ENCODE results near the gene EXOC3L1.

EXOC3L1 gene

DNA sequence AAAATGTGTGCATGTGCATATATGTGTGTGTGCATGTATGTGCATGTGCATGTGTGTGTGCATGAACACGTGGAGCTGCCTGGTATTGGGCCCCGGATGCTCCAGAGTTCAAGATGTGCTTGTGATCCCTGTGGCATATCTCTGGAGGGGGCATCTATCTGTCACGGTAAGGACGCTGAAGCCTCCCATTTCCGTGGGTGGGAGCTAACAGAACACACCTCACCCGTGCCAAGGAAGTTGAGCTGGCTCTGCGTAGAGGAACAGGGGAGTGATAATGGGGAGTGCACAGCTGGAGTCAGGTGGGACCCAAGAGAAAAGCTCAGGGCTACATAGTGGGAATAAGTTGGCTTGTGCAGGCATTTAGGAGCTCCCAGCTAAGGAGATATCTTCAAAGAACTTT is 21.7 kb upstream of the EXOC3L1 start:
- H3K4me3 ChIP-seq (ENCODE audit: low read depth, low read length), result no peak overlapping the region
- no peak for DNase-seq (ENCODE audit: low read depth)
- no peak for TF ChIP-seq MYC (IDR thresholded peaks at IDR 0.05; ENCODE audit: low read depth, low read length)
- TF ChIP-seq, protein P1, sequence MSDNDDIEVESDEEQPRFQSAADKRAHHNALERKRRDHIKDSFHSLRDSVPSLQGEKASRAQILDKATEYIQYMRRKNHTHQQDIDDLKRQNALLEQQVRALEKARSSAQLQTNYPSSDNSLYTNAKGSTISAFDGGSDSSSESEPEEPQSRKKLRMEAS (IDR thresholded peaks at IDR 0.05; ENCODE audit: low read depth, low read length), result no peak
- no peak for TF ChIP-seq POLR2A (IDR thresholded peaks at IDR 0.05; ENCODE audit: extremely low read depth, insufficient read length)
- TF ChIP-seq, protein P2, sequence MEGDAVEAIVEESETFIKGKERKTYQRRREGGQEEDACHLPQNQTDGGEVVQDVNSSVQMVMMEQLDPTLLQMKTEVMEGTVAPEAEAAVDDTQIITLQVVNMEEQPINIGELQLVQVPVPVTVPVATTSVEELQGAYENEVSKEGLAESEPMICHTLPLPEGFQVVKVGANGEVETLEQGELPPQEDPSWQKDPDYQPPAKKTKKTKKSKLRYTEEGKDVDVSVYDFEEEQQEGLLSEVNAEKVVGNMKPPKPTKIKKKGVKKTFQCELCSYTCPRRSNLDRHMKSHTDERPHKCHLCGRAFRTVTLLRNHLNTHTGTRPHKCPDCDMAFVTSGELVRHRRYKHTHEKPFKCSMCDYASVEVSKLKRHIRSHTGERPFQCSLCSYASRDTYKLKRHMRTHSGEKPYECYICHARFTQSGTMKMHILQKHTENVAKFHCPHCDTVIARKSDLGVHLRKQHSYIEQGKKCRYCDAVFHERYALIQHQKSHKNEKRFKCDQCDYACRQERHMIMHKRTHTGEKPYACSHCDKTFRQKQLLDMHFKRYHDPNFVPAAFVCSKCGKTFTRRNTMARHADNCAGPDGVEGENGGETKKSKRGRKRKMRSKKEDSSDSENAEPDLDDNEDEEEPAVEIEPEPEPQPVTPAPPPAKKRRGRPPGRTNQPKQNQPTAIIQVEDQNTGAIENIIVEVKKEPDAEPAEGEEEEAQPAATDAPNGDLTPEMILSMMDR (IDR thresholded peaks at IDR 0.05; ENCODE audit: low read depth, low read length), result no peak

DNA sequence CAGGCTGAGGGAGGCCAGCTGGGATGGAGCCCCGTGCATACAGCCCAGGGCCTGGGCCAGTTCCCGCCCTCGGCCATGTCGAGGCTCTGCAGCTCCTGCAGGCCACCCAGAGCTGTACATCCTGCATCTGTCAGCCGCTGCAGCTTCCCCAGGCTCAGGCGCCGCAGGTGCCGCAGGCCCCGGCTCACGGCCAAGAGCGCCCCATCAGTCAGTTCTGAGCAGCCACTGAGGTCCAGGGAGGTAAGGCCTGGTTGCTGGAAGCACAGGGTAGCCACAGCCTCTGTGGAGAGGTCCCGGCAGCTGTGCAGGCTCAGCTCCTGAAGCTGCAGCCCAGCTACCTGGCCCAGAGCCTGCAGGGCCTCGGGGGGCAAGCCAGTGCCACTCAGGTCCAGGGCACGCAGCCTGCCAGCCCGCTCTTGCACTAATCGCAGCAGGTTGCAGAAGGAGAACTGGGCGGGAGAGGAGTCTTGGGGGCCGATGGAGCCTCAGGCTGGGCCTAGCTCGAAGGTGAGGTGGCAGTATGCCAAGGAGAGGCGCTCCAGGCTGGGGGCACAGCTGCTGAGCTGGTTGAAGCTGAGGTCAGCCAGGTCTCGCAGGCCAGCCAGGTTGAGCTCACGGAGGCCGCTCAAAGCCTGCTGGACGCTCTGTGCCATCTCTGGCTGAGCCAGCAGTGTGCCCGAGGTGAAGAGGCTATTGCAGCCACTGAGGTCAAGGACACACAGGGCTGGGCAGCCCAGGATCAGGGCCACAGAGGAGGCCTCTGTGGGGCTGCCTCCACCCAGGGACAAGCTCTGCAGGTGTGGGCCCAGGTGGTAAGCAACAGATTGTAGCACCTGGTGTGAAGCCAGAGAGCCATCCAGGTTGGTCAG is 20.4 kb upstream of the EXOC3L1 start:
- DNase-seq (ENCODE audit: low read depth), result no peak
- H3K4me3 ChIP-seq (ENCODE audit: low read depth, low read length), result no peak overlapping the region

DNA sequence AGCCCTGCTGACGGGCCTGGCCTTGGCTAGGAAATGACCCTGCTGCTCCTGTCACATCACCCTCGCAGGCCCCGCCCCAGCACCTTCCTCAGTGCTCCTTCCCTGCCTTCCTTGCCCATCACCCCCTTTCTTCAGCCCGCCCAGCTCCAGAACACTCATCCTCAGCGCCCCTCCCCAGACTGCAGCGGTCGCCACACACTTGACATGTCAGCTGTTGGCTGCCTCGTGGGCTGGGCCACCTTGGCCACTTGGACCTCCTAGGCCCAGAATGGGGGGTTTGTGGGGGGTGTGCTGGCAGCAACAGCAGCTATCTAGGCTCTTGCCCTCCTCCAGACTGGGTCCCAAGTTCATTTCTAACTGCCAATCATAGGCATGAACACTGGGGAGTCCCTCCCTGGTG is 19.6 kb upstream of the EXOC3L1 start:
- no peak for DNase-seq (ENCODE audit: low read depth)
- TF ChIP-seq MYC (IDR thresholded peaks at IDR 0.05; ENCODE audit: low read depth, low read length) (no peak), POLR2A (IDR thresholded peaks at IDR 0.05; ENCODE audit: extremely low read depth, insufficient read length) (no peak)
- TF ChIP-seq, protein P2 (IDR thresholded peaks at IDR 0.05; ENCODE audit: low read depth, low read length), result no peak
- TF ChIP-seq, protein P1 (IDR thresholded peaks at IDR 0.05; ENCODE audit: low read depth, low read length), result no peak
- no peak overlapping the region for H3K4me3 ChIP-seq (ENCODE audit: low read depth, low read length)

More for the DNA sequence above, 20.4 kb upstream of the EXOC3L1 start:
- TF ChIP-seq, protein P2 (IDR thresholded peaks at IDR 0.05; ENCODE audit: low read depth, low read length), result no peak
- TF ChIP-seq MYC (IDR thresholded peaks at IDR 0.05; ENCODE audit: low read depth, low read length) (no peak), POLR2A (IDR thresholded peaks at IDR 0.05; ENCODE audit: extremely low read depth, insufficient read length) (no peak)
- TF ChIP-seq, protein P1 (IDR thresholded peaks at IDR 0.05; ENCODE audit: low read depth, low read length), result no peak

DNA sequence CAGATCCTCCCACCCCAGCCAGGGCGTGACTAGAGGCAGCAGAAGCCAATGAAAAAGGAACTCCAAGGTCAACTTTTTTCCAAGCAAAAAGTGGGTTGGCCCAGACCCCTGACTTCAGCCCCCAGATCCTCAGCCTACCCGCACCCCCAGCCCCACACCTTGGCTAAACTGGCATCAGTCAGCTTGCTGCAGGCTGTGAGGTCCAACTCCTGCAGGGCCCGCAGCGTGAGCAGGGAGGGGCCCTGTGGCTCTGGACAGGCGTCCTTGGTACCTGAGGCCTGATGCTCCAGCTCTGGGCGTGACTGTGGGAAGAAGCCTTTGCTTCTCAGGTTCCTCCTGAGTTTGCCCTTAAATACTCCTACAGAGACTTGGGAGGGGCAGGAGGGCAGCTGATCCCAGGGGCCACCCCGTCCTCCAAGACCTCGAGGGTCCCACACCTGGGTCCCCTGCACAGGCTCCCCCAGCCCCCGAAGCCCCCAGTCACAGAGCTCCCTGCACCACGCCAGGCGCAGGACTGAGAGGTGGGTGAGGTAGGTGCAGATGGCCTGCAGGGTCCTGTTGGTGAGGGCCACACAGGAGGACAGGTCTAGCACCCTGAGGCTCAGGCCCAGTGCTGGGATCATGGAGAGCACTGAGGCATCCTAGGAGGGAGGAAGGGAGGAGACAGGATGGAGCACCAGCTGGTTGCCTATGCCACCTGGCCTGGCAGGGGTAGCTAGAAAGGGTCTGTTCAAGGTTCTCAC is 18.4 kb upstream of the EXOC3L1 start:
- no peak overlapping the region for H3K4me3 ChIP-seq (ENCODE audit: low read depth, low read length)
- no peak for DNase-seq (ENCODE audit: low read depth)

More for the DNA sequence above, 18.4 kb upstream of the EXOC3L1 start:
- TF ChIP-seq, protein P2 (IDR thresholded peaks at IDR 0.05; ENCODE audit: low read depth, low read length), result no peak
- TF ChIP-seq MYC (IDR thresholded peaks at IDR 0.05; ENCODE audit: low read depth, low read length) (no peak), POLR2A (IDR thresholded peaks at IDR 0.05; ENCODE audit: extremely low read depth, insufficient read length) (no peak)
- TF ChIP-seq, protein P1 (IDR thresholded peaks at IDR 0.05; ENCODE audit: low read depth, low read length), result no peak

Data from NB4 (cell line).